Mesothelial cell of epicardium (in vitro differentiated cells): ENCODE measurements around the gene HDAC8. TPM values are rescaled to one million over a fixed set of nuclear protein-coding genes. Genes with fewer than 3 reads are reported as not detected.
A peak's percentile ranks its signal among the peaks of the same experiment; 100 is the strongest.

ENCODE experiments used
- DNase-seq, 2 experiments: peaks; one replicate each; pipeline ENCODE4 v3.0.0; 2021; ENCODE audit warnings: low spot score in 2 of 2; ENCODE audit not compliant: unreplicated experiment in 2 of 2
- H3K27ac Mint-ChIP-seq: 2 replicates; pipeline ENCODE4 v1.8.0; 2021; ENCODE audit warnings: mixed read lengths
- H3K27me3 Mint-ChIP-seq: 2 replicates; pipeline ENCODE4 v1.8.0; 2021; ENCODE audit warnings: low read depth, mixed read lengths
- H3K36me3 Mint-ChIP-seq: 2 replicates; pipeline ENCODE4 v1.8.0; 2021; ENCODE audit warnings: mixed read lengths
- H3K4me1 Mint-ChIP-seq: 2 replicates; pipeline ENCODE4 v1.8.0; 2021; ENCODE audit warnings: mixed read lengths
- H3K4me3 Mint-ChIP-seq: 2 replicates; pipeline ENCODE4 v1.8.0; 2021; ENCODE audit warnings: mild to moderate bottlenecking, moderate library complexity, mixed read lengths
- H3K9me3 Mint-ChIP-seq: 2 replicates; pipeline ENCODE4 v1.8.0; 2021; ENCODE audit warnings: mixed read lengths
- CTCF ChIP-seq: fragments of 200-600 bp; sonication (generic); IDR thresholded peaks from one replicate; pipeline ENCODE4 v1.5.0; 2021; ENCODE audit warnings: antibody characterized with exemption; ENCODE audit not compliant: unreplicated experiment
- total RNA-seq: library from RNA; stranded (reverse); gene quantifications from 3 replicates; pipeline ENCODE4 v1.2.1, GENCODE V29; 2021

Gene HDAC8
- total RNA-seq, 1 donor from 2014 or later, result 50.0 TPM

GRCh38 chrX:72312311-72312940, 260.2 kb downstream of the HDAC8 start:
- H3K27ac Mint-ChIP-seq, result no peak overlapping the region
- no peak for DNase-seq
- H3K27me3 Mint-ChIP-seq, result peaks cover 18% of the 10 kb centered on the region
- H3K4me1 Mint-ChIP-seq, result peaks cover 14% of the 10 kb centered on the region
- no peaks in the 10 kb centered on the region for H3K36me3 Mint-ChIP-seq
- H3K9me3 Mint-ChIP-seq, result no peaks in the 10 kb centered on the region
- H3K4me3 Mint-ChIP-seq, result no peak overlapping the region
- no peak for TF ChIP-seq CTCF

- no peaks in the 10 kb centered on the region for H3K36me3 Mint-ChIP-seq
- H3K9me3 Mint-ChIP-seq, result no peaks in the 10 kb centered on the region
- H3K4me1 Mint-ChIP-seq, result peaks cover 24% of the 10 kb centered on the region
- no peak for TF ChIP-seq CTCF
- peak overlapping the region; percentile 50 for H3K4me3 Mint-ChIP-seq
- H3K27me3 Mint-ChIP-seq, result peaks cover 40% of the 10 kb centered on the region
- no peak overlapping the region for H3K27ac Mint-ChIP-seq
- DNase-seq, result no peak
Observed at GRCh38 chrX:72309297-72310071, 263.2 kb downstream of the HDAC8 start.

DNA sequence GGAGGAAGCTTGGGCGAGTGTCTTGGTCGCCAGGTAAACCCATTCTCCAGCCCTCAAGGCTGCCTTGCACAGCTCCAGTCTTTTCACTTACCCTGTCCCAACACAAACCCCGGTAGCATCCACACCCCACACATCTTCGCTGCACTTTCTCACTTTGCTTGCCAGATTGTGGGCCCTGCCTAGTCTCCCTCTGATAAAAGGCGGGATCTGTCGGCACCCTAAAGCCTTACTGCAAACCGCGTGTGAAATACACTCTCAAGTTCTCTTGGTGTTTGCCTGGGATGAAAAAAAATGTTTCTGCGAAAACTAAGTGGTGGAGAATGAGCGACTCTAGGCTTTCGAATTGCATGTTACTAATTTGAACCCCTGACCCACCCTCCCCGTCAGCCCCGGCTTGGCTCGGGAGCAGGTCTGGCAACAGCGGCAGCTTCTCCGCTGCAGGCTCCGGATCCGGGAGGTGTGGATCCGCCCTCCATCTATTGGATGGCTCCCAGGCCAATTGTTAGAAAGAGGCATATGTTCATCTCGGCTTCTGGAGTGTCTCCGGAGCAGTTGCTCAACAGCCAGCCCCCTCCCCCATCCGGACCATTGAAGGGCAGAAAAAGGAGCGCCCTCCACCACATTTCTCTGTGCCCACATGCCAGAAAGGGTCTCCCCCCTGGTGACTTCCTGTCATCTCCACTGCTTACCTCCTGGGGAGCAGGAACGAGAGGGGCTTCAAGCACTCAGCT, 263.9 kb downstream of the HDAC8 start:
- peaks cover 25% of the 10 kb centered on the region for H3K4me1 Mint-ChIP-seq
- H3K27ac Mint-ChIP-seq, result no peak overlapping the region
- H3K4me3 Mint-ChIP-seq, result peak overlapping the region; percentile 50
- no peak for TF ChIP-seq CTCF
- peaks cover 47% of the 10 kb centered on the region for H3K27me3 Mint-ChIP-seq
- no peaks in the 10 kb centered on the region for H3K9me3 Mint-ChIP-seq
- no peaks in the 10 kb centered on the region for H3K36me3 Mint-ChIP-seq
- peak in 1 of 2 experiments; percentile 44 for DNase-seq

DNA sequence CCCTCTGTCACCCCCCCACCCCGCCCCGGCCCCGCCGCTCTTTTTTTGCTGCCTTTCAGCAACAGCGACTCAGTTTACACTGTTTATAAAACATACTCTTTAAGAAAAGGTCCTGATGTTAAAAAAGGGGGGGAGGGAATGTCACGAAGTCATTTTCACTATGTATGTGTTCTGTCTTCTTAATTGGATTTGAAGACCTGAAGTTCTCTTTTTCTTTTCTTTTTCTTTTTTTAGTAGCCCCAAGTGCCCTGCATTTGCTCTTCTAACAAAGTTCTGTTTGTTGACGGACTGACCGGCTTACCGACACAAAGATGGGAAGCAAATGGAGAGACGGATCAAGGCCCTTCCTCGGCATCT, 264.5 kb downstream of the HDAC8 start:
- Mint-ChIP-seq H3K4me3 (peak overlapping the region; percentile 50), H3K27ac (no peak overlapping the region), H3K4me1 (peaks cover 25% of the 10 kb centered on the region), H3K36me3 (no peaks in the 10 kb centered on the region), H3K27me3 (peaks cover 53% of the 10 kb centered on the region), H3K9me3 (no peaks in the 10 kb centered on the region)
- no peak for DNase-seq
- no peak for TF ChIP-seq CTCF

- Mint-ChIP-seq H3K36me3 (no peaks in the 10 kb centered on the region), H3K27me3 (peaks cover 58% of the 10 kb centered on the region), H3K4me3 (peak overlapping the region; percentile 79), H3K4me1 (peaks cover 23% of the 10 kb centered on the region), H3K27ac (no peak overlapping the region), H3K9me3 (peaks cover 1% of the 10 kb centered on the region)
- no peak for TF ChIP-seq CTCF
- no peak for DNase-seq
Observed at GRCh38 chrX:72307646-72308051, 265.0 kb downstream of the HDAC8 start.
